ENCODE results near the gene EI24. TPM values are rescaled to one million over a fixed set of nuclear protein-coding genes. Genes with fewer than 3 reads are reported as not detected.

The EI24 gene
- total and polyA plus RNA-seq, 2 donors (not counting 3 experiments of a cell fraction or from before 2014, with no cell fraction given) = 115 to 192 TPM

- H4K20me1 ChIP-seq (replicated peaks; ENCODE audit: control insufficient read depth, extremely low read depth, insufficient read depth, low read length) = no peaks in the 10 kb centered on the region
- no peak overlapping the region for H3K27ac ChIP-seq (ENCODE audit: insufficient read depth, low read depth, low read length)
- ChIA-PET CTCF (no interaction called here), POLR2A (no interaction called here)
- H3K4me2 ChIP-seq (ENCODE audit: insufficient read depth, low read length) = no peak overlapping the region
- no peaks in the 10 kb centered on the region for H3K4me1 ChIP-seq (ENCODE audit: control insufficient read depth, extremely low read depth, insufficient read depth, low read length)
- intact Hi-C loops (cut with micrococcal nuclease) (no loop called here), dilution Hi-C loops (cut with MboI; ENCODE audit: extremely low pct_ligation_motif_present, low sequenced_read_pairs) (no loop called here)
- BruUV-seq (replicated peaks) = no TSS peak
- no peaks in the 10 kb centered on the region for H3K9me3 ChIP-seq (replicated peaks; ENCODE audit: control insufficient read depth, insufficient read depth, low read length)
- no peak overlapping the region for H3K4me3 ChIP-seq (replicated peaks in 1 of 3; ENCODE audit: insufficient read depth in 1 of 3, low read depth in 1 of 3, low read length in 3 of 3)
- FAIRE-seq (peak; percentile 70), DNase-seq (ENCODE audit: low read depth, low spot score) (no peak)
- H3K9ac ChIP-seq (replicated peaks; ENCODE audit: extremely low read depth, insufficient read depth, low read length) = no peak overlapping the region
- no peak overlapping the region for H2AFZ ChIP-seq (ENCODE audit: low read depth, low read length)
- H3K27me3 ChIP-seq (ENCODE audit: control insufficient read depth in 2 of 2, insufficient read depth in 2 of 2, low read length in 2 of 2) = no peaks in the 10 kb centered on the region
- TF ChIP-seq EZH2 (IDR thresholded peaks at IDR 0.05; ENCODE audit: borderline replicate concordance, low read depth, low read length, severe bottlenecking) (no peak), POLR2AphosphoS5 (IDR thresholded peaks at IDR 0.05; ENCODE audit: insufficient read depth, low read depth, low read length) (no peak), MYC (IDR thresholded peaks at IDR 0.05; ENCODE audit: low read depth, low read length) (no peak), GATA2 (IDR thresholded peaks at IDR 0.05; ENCODE audit: insufficient read depth, insufficient read length, low read depth, low read length) (no peak), FOS (IDR thresholded peaks at IDR 0.05; ENCODE audit: borderline replicate concordance, insufficient read depth, low read length) (no peak), MAX (IDR thresholded peaks at IDR 0.05; ENCODE audit: insufficient read depth, insufficient read length) (no peak), POLR2A (IDR thresholded peaks at IDR 0.05; ENCODE audit: low read depth, low read length) (no peak), JUN (IDR thresholded peaks at IDR 0.05; ENCODE audit: borderline replicate concordance, insufficient read depth, insufficient read length, low read depth) (no peak), CTCF (IDR thresholded peaks at IDR 0.05; ENCODE audit: extremely low read depth in 1 of 2, insufficient read depth in 1 of 2, low read depth in 1 of 2, low read length in 2 of 2) (no peak)
- H3K9me1 ChIP-seq (replicated peaks; ENCODE audit: control insufficient read depth, extremely low read depth, insufficient read depth, low read length) = no peaks in the 10 kb centered on the region
- H3K79me2 ChIP-seq (ENCODE audit: control insufficient read depth, insufficient read depth, low read length) = no peaks in the 10 kb centered on the region
- no peaks in the 10 kb centered on the region for H3K36me3 ChIP-seq (ENCODE audit: control insufficient read depth in 2 of 2, extremely low read depth in 1 of 2, insufficient read depth in 2 of 2, low read length in 2 of 2)
These were observed 6.8 kb upstream of the EI24 start for GRCh38 chr11:125562430-125562829.
